GM23248 (cell line): ENCODE results near the gene ADAMTSL4. TPM values are rescaled to one million over a fixed set of nuclear protein-coding genes. Genes with fewer than 3 reads are reported as not detected.
A peak's percentile ranks its signal among the peaks of the same experiment; 100 is the strongest.

Source experiments
- DNase-seq: peaks from one replicate; pipeline ENCODE4 v3.0.0-alpha.2; 2015
- H2AFZ ChIP-seq: fragments of 200-600 bp; sonication (generic); 2 replicates; pipeline ENCODE4 v1.6.1; 2016; ENCODE audit warnings: antibody characterized with exemption
- H3F3A ChIP-seq: fragments of 200-600 bp; sonication (generic); 2 replicates; pipeline ENCODE4 v1.6.1; 2016; ENCODE audit warnings: mild to moderate bottlenecking, antibody characterized with exemption, mixed run types; ENCODE audit not compliant: insufficient read depth
- H3K27ac ChIP-seq: fragments of 200-600 bp; sonication (generic); 2 replicates; pipeline ENCODE4 v1.5.1; 2016; ENCODE audit warnings: mild to moderate bottlenecking
- H3K27me3 ChIP-seq: fragments of 200-600 bp; sonication (generic); replicated peaks from 2 replicates; pipeline ENCODE4 v1.6.1; 2016; ENCODE audit warnings: mild to moderate bottlenecking; ENCODE audit not compliant: insufficient read depth
- H3K36me3 ChIP-seq: fragments of 200-600 bp; sonication (generic); 2 replicates; pipeline ENCODE4 v1.6.1; 2016; ENCODE audit warnings: low read depth, mild to moderate bottlenecking
- H3K4me1 ChIP-seq: fragments of 200-600 bp; sonication (generic); 2 replicates; pipeline ENCODE4 v1.6.1; 2016; ENCODE audit warnings: mild to moderate bottlenecking; ENCODE audit not compliant: insufficient read depth
- H3K4me2 ChIP-seq: fragments of 200-600 bp; sonication (generic); one replicate; pipeline ENCODE4 v1.6.1; 2016; ENCODE audit warnings: mild to moderate bottlenecking; ENCODE audit not compliant: unreplicated experiment
- H3K4me3 ChIP-seq: fragments of 200-600 bp; sonication (generic); 2 replicates; pipeline ENCODE4 v1.5.1; 2016; ENCODE audit warnings: mild to moderate bottlenecking
- H3K79me2 ChIP-seq: fragments of 200-600 bp; sonication (generic); 2 replicates; pipeline ENCODE4 v1.6.1; 2016; ENCODE audit warnings: mild to moderate bottlenecking; ENCODE audit not compliant: insufficient read depth
- H3K9ac ChIP-seq: fragments of 200-600 bp; sonication (generic); 2 replicates; pipeline ENCODE4 v1.6.1; 2016; ENCODE audit warnings: mild to moderate bottlenecking
- H3K9me2 ChIP-seq: fragments of 200-600 bp; sonication (generic); 2 replicates; pipeline ENCODE4 v1.6.1; 2016; ENCODE audit warnings: mixed run types, mild to moderate bottlenecking, moderate library complexity; ENCODE audit not compliant: insufficient read depth
- H3K9me3 ChIP-seq: fragments of 200-600 bp; sonication (generic); one replicate; pipeline ENCODE4 v1.6.1; 2017; ENCODE audit warnings: low read depth
- H4K20me1 ChIP-seq: fragments of 200-600 bp; sonication (generic); 2 replicates; pipeline ENCODE4 v1.6.0; 2016; ENCODE audit not compliant: insufficient read depth
- EZH2 ChIP-seq: fragments of 200-600 bp; sonication (generic); IDR thresholded peaks from 2 replicates; pipeline ENCODE4 v1.6.1; 2018; ENCODE audit warnings: antibody characterized with exemption, mild to moderate bottlenecking; ENCODE audit not compliant: insufficient read depth, poor library complexity, severe bottlenecking
- EZH2phosphoT487 ChIP-seq: fragments of 200-600 bp; sonication (generic); IDR thresholded peaks from 2 replicates; pipeline ENCODE4 v1.6.1; 2018; ENCODE audit warnings: antibody characterized with exemption, moderate library complexity, mild to moderate bottlenecking, low read depth; ENCODE audit not compliant: insufficient read depth
- WGBS, 2 experiments: methylation state at CpG; one replicate each; pipeline ENCODE4 v1.1.6; 2015 to 2017; ENCODE audit warnings: low lambda C conversion rate in 2 of 2, low coverage in 1 of 2; ENCODE audit errors: missing lambda C conversion rate in 2 of 2; 5-methylcytosine and 5-hydroxymethylcytosine counted together
- in situ Hi-C: fragments of 300-500 bp; cut with MboI; formaldehyde crosslinking; loops from 2 replicates; pipeline ENCODE4 v1.15.0; 2020
- polyA plus RNA-seq: library from polyadenylated mRNA; unstranded; fragments of >200 nt; fragmentation: Nextera tagmentation; extraction: Ambion mirVana; gene quantifications from 2 replicates; pipeline ENCODE4 v1.2.1, GENCODE V29; 2016
- total RNA-seq: library from RNA; depleted of rRNA; stranded (reverse); fragments of >200 nt; shearing (Covaris generic); gene quantifications from 2 replicates; pipeline ENCODE4 v1.2.3, GENCODE V29; 2014; rRNA removed

ADAMTSL4 gene
- total RNA-seq (27.6 and 27.9 TPM in 2 replicates), polyA plus RNA-seq (45.4 TPM in 2 replicates)

- peak; percentile 90 for DNase-seq
- in situ Hi-C loops: no loop called here
- WGBS, 2 experiments: 2 to 3% methylated on average over 22 to 69 of the region's 91 CpGs
These were observed at the start of gene ADAMTSL4 for GRCh38 chr1:150548632-150549495. ADAMTSL4 (plus strand) TSS chr1:150549408; CDS start chr1:150552289, 2,881 bp downstream.

GRCh38 chr1:150505431-150505830 lies 43.8 kb upstream of the ADAMTSL4 start:
- H3K27ac ChIP-seq: no peak overlapping the region
- WGBS, 2 experiments: 88 to 90% methylated on average over 6 of the region's 6 CpGs
- H3K9me3 ChIP-seq: no peaks in the 10 kb centered on the region
- no peak overlapping the region for H3K9ac ChIP-seq
- H3K27me3 ChIP-seq: no peaks in the 10 kb centered on the region
- H4K20me1 ChIP-seq: no peaks in the 10 kb centered on the region
- no peak for DNase-seq
- peaks cover 20% of the 10 kb centered on the region for H3K4me1 ChIP-seq
- no peak overlapping the region for H2AFZ ChIP-seq
- no peaks in the 10 kb centered on the region for H3K9me2 ChIP-seq
- in situ Hi-C loops: no loop called here
- H3K36me3 ChIP-seq: peaks cover 8% of the 10 kb centered on the region; the same call in 1 of the 2 replicates
- no peak overlapping the region for H3K4me3 ChIP-seq
- no peak overlapping the region for H3K4me2 ChIP-seq
- peaks cover 10% of the 10 kb centered on the region for H3F3A ChIP-seq
- TF ChIP-seq EZH2phosphoT487: no peak
- no peak for TF ChIP-seq EZH2
- peaks cover 25% of the 10 kb centered on the region for H3K79me2 ChIP-seq

More at GRCh38 chr1:150548632-150549495, at the start of gene ADAMTSL4:
- Histone ChIP-seq H3K27me3 (no peaks in the 10 kb centered on the region), H3F3A (peaks cover 28% of the 10 kb centered on the region), H3K79me2 (no peaks in the 10 kb centered on the region), H3K27ac (peak within 1 kb of the TSS; percentile 86), H3K36me3 (no peaks in the 10 kb centered on the region), H3K4me2 (peak within 1 kb of the TSS; percentile 85), H3K9me3 (no peaks in the 10 kb centered on the region), H4K20me1 (no peaks in the 10 kb centered on the region), H3K4me1 (peaks cover 37% of the 10 kb centered on the region), H3K4me3 (peak within 1 kb of the TSS; percentile 70), H3K9ac (peak within 1 kb of the TSS; percentile 85), H3K9me2 (no peaks in the 10 kb centered on the region), H2AFZ (peak within 1 kb of the TSS; percentile 57)
- TF ChIP-seq EZH2phosphoT487: no peak
- TF ChIP-seq EZH2: no peak

DNA sequence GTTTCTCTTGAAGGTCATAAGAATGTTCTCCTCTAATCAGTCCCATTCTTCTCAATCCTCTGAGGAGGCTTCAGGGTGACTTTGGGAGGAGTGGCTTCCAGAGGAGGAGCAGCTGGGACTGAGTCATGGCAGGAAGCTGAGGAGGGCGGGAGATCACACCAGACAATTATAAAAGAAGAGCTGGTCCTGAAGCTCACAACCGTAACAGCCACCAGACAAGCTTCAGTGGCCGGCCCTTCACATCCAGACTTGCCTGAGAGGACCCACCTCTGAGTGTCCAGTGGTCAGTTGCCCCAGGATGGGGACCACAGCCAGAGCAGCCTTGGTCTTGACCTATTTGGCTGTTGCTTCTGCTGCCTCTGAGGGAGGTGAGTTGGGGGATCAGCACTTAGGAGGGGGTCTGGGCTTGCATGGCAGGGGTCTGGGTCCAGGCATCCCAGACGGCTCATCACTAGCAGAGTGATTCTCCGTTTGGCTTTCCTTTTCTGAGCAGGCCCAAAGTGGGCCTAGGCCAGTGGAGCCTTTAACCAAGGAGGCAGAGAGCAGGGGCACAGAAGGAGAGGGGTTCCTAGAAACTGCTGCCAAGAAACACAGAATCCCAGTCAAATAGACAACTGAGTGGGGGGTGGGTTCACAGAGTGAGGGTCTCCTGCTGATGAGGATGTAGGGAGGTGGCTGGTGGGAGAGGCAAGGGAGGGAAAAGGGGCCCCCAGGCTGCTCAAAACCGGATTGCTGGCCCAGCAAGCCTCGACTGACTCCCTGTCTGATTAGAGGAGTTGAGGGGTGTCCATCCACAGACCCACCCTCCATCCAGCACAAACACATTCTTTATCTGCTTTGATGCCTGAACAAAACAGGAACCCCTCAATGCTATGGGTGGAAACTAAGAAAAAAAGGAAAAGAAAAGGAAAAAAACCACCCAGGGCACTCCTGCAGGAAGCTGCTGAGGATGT lies 41.0 kb upstream of the ADAMTSL4 start, which contains the start of gene ECM1:
Gene ECM1 (plus strand): TSS at position 198 of the 953 bp plus-strand sequence. CDS start 101 bp downstream, at position 299.
- no peaks in the 10 kb centered on the region for H3K9me3 ChIP-seq
- DNase-seq: peak; percentile 92
- no peak for TF ChIP-seq EZH2
- TF ChIP-seq EZH2phosphoT487: no peak
- WGBS, 2 experiments: 0 to 1% methylated on average over 6 to 7 of the region's 7 CpGs
- no peaks in the 10 kb centered on the region for H3K9me2 ChIP-seq
- peaks cover 10% of the 10 kb centered on the region for H3F3A ChIP-seq
- H3K4me1 ChIP-seq: peaks cover 25% of the 10 kb centered on the region
- peaks cover 33% of the 10 kb centered on the region for H3K79me2 ChIP-seq
- peak within 1 kb of the TSS; percentile 96 for H3K4me2 ChIP-seq
- H3K4me3 ChIP-seq: peak within 1 kb of the TSS; percentile 75
- peak within 1 kb of the TSS; percentile 60 for H3K27ac ChIP-seq
- no peaks in the 10 kb centered on the region for H3K27me3 ChIP-seq
- peak within 1 kb of the TSS; percentile 83 for H3K9ac ChIP-seq
- in situ Hi-C loops: no loop called here
- no peaks in the 10 kb centered on the region for H4K20me1 ChIP-seq
- peak within 1 kb of the TSS; percentile 35 for H2AFZ ChIP-seq
- H3K36me3 ChIP-seq: peaks cover 8% of the 10 kb centered on the region; the same call in 1 of the 2 replicates

DNA sequence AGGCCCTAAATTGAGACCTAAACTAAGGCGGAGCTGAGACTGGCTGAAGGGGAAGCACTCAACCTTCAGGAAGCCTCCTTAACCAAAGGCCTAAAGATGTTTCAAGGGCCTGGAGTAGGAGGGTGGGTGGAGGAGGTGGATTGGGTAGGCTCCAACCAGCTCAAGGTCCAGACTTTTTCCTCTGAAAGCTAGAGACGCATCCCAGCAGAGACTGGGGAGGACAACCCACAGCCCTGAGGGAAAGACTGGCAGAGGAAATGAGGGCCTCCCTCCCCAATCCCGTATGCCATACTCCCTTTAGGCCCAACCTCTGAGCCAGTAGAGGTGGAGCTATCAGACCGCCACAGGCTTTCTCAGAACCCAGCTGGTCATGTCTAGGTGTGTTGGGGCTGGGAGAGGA lies 40.2 kb upstream of the ADAMTSL4 start:
- Histone ChIP-seq H3K4me3 (peak overlapping the region; percentile 75), H4K20me1 (no peaks in the 10 kb centered on the region), H2AFZ (peak overlapping the region; percentile 35), H3K36me3 (peaks cover 8% of the 10 kb centered on the region; the same call in 1 of the 2 replicates), H3K4me2 (peak overlapping the region; percentile 96), H3K9me2 (no peaks in the 10 kb centered on the region), H3K9me3 (no peaks in the 10 kb centered on the region), H3F3A (peaks cover 10% of the 10 kb centered on the region), H3K4me1 (peaks cover 29% of the 10 kb centered on the region), H3K27ac (peak overlapping the region; percentile 60), H3K9ac (peak overlapping the region; percentile 83), H3K79me2 (peaks cover 33% of the 10 kb centered on the region), H3K27me3 (no peaks in the 10 kb centered on the region)
- peak; percentile 37 for DNase-seq
- no peak for TF ChIP-seq EZH2
- TF ChIP-seq EZH2phosphoT487: no peak
- WGBS, 2 experiments: 51 to 52% methylated on average over 3 to 4 of the region's 4 CpGs
- in situ Hi-C loops: no loop called here
